HG03558 (cell line): ENCODE data around the gene CEP72.
"Not testable (repeated sequence)": the region's sequence is repeated elsewhere in the genome, so short reads cannot be mapped to it uniquely, and the experiment has no call there.

Source experiments
- ATAC-seq: cut with Tn5 transposase; IDR thresholded peaks from one replicate; pipeline ENCODE4 v1.9.1; 2021; ENCODE audit warnings: moderate number of reproducible peaks; ENCODE audit not compliant: unreplicated experiment; ENCODE audit errors: extremely low read depth

CEP72 gene

GRCh38 chr5:693271-694041 lies 81.3 kb downstream of the CEP72 start, which contains the start of gene TPPP:
Gene TPPP, minus strand, starts transcription at chr5:693352. Its CDS starts 15,292 bp downstream, at chr5:678060.
- ATAC-seq: not testable (repeated sequence)

GRCh38 chr5:694042-694431 lies 81.9 kb downstream of the CEP72 start:
- ATAC-seq: not testable (repeated sequence)

- not testable (repeated sequence) for ATAC-seq
Observed at GRCh38 chr5:695475-695874, 83.3 kb downstream of the CEP72 start.

- not testable (repeated sequence) for ATAC-seq
Observed at GRCh38 chr5:696191-696590, 84.1 kb downstream of the CEP72 start.

GRCh38 chr5:696753-697702 lies 84.9 kb downstream of the CEP72 start:
- ATAC-seq: not testable (repeated sequence)
